ENCODE results near the gene BYSL. TPM values are rescaled to one million over a fixed set of nuclear protein-coding genes. Genes with fewer than 3 reads are reported as not detected.

Gene BYSL
- total RNA-seq, 2 donors from 2014 or later: 23.3 to 53.1 TPM

DNA sequence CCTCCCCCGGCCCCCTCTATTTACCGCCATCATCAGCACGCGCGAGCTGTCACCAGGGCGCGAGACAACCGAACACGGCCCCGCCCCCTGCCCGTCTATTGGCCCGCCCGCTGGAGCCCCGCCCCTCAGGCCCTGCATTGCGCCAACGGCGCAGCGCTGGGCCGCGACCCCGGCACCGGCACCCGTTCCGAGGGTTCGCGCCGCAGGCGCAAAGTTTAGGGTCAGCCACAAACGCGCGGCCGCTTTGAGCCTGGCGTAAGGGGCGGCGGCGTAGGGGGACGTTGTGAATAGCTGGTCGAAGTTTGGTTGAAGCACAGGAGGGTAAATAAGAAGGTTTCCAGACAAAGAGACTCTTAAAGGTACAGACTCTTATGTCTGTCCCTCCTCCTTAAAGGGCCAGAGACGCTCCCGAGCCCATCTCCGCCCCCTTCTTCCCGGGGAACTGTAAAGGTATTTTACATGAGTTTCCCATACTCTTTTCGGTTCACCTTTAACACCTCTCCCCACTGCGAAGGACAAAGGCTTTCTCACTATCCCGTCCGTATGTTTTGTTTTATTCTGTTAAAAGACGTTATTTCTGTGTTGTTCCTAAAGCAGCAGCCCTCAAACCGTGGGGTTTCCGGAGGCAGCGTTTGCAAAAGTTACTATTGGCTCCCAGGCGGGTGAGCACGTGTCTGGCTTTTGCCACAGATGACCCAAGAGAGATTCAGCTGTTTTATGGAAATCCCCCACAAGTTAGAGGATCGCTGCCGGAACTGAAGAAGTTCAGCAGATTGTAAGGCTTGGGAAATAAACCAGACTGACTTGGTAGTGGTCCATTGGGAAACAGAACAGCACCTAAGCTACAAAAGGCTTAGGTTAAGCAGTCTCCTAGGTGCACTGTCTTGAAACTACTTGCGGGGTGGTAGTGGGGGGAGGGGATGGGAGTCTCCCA lies 25.7 kb upstream of the BYSL start, which contains the start of gene USP49:
Gene USP49 (minus strand): TSS at position 76 of the 934 bp plus-strand sequence. CDS start 88,392 bp downstream, outside the sequence.
- Mint-ChIP-seq H3K4me1 (peaks cover 10% of the 10 kb centered on the region), H3K27me3 (no peaks in the 10 kb centered on the region), H3K9me3 (no peaks in the 10 kb centered on the region), H3K36me3 (ENCODE audit: low read depth) (peaks cover 7% of the 10 kb centered on the region), H3K27ac (peak within 1 kb of the TSS; percentile 93), H3K4me3 (no peak within 1 kb of the TSS)
- ATAC-seq (replicated peaks): peak; percentile 96

GRCh38 chr6:41896281-41896680 lies 25.0 kb upstream of the BYSL start:
- Mint-ChIP-seq H3K4me3 (no peak overlapping the region), H3K36me3 (ENCODE audit: low read depth) (peaks cover 7% of the 10 kb centered on the region), H3K27me3 (no peaks in the 10 kb centered on the region), H3K4me1 (peaks cover 10% of the 10 kb centered on the region), H3K9me3 (no peaks in the 10 kb centered on the region), H3K27ac (peak overlapping the region; percentile 93)
- ATAC-seq (replicated peaks): no peak

DNA sequence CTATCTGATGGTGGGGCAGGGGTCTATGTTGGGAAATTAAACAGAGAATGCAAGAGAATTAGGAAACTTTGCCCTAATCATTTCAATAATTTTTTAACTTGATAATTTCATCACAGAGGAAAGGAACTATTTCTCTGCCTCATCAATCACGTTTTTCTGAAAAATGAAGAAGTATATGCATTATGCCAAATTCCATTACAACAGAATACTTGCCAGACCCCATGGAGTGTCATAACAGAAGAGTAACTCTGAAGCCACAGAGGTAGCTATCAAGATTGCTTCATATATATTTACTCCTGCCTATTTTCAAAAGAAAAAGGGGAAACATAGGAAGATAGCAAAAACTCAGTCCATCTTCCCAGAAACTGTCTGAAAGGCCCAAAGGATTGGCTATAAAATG lies 20.4 kb upstream of the BYSL start:
- ATAC-seq (replicated peaks): no peak
- Mint-ChIP-seq H3K27me3 (no peaks in the 10 kb centered on the region), H3K4me3 (no peak overlapping the region), H3K36me3 (ENCODE audit: low read depth) (peaks cover 10% of the 10 kb centered on the region), H3K9me3 (no peaks in the 10 kb centered on the region), H3K27ac (no peak overlapping the region), H3K4me1 (peaks cover 6% of the 10 kb centered on the region)

- Mint-ChIP-seq H3K4me1 (no peaks in the 10 kb centered on the region), H3K27me3 (no peaks in the 10 kb centered on the region), H3K27ac (no peak overlapping the region), H3K36me3 (ENCODE audit: low read depth) (peaks cover 18% of the 10 kb centered on the region), H3K4me3 (no peak overlapping the region), H3K9me3 (no peaks in the 10 kb centered on the region)
- peak; percentile 75 for ATAC-seq (replicated peaks)
These were observed 19.3 kb upstream of the BYSL start for GRCh38 chr6:41901882-41902519.

- no peaks in the 10 kb centered on the region for H3K9me3 Mint-ChIP-seq
- peaks cover 81% of the 10 kb centered on the region for H3K36me3 Mint-ChIP-seq (ENCODE audit: low read depth)
- ATAC-seq (replicated peaks): no peak
- H3K4me1 Mint-ChIP-seq: peaks cover 5% of the 10 kb centered on the region
- H3K27me3 Mint-ChIP-seq: no peaks in the 10 kb centered on the region
- no peak overlapping the region for H3K4me3 Mint-ChIP-seq
- H3K27ac Mint-ChIP-seq: no peak overlapping the region
These were observed 11.6 kb upstream of the BYSL start for GRCh38 chr6:41909727-41910126.

DNA sequence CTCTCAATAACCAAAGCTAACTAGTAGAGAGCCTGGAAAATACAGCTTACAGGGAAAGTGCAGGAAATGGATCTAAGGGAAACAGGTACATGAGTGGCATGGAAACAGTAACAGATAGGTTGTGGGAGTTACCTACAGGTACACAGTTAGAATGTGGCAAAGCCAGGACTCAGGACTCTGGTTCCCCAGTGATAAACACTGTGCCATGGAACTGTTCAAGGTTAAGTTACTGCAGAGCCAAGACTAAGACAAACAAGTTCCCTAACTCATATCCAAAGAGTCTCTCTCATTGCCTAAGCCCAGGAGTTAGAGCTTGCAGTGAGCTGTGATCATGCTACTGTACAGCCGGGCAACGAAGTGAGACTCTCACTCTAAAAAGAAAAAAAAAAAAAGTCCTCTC lies 7.0 kb upstream of the BYSL start:
- peak overlapping the region; percentile 20 for H3K27ac Mint-ChIP-seq
- ATAC-seq (replicated peaks): no peak

DNA sequence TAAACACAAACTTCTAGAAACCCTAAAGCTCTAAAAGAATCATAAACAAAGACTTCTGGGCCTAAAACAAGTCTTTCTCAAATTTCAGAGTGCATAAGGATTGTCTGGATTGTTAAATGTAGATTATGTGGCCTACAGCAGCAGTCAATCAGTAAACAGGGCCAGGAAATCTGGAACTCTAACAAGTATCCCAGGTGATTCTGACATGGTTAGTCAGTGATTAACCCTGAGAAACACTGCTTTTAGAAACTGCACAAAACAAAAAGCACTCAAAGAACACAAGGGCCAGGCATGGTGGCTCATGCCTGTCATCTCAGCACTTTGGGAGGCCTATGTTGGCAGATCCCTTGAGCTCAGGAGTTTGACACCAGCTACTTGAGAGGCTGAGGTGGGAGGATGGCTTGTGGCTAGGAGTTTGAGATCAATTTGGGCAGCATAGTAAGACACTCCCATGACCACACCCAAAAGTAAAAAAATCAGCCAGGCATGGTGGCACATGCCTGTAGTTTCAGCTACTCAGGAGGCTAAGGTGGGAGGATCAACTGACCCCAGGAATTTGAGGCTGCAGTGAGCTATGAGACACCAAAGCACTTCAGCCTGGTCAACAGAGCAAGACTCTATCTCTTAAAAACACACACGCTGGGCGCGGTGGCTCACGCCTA lies 6.3 kb upstream of the BYSL start:
- H3K36me3 Mint-ChIP-seq (ENCODE audit: low read depth): peaks cover 63% of the 10 kb centered on the region
- no peak overlapping the region for H3K27ac Mint-ChIP-seq
- no peak for ATAC-seq (replicated peaks)
- H3K27me3 Mint-ChIP-seq: no peaks in the 10 kb centered on the region
- H3K9me3 Mint-ChIP-seq: no peaks in the 10 kb centered on the region
- peaks cover 15% of the 10 kb centered on the region for H3K4me1 Mint-ChIP-seq
- H3K4me3 Mint-ChIP-seq: no peak overlapping the region

More for the DNA sequence above, 7.0 kb upstream of the BYSL start:
- no peaks in the 10 kb centered on the region for H3K27me3 Mint-ChIP-seq
- H3K4me3 Mint-ChIP-seq: no peak overlapping the region
- peaks cover 11% of the 10 kb centered on the region for H3K4me1 Mint-ChIP-seq
- peaks cover 67% of the 10 kb centered on the region for H3K36me3 Mint-ChIP-seq (ENCODE audit: low read depth)
- H3K9me3 Mint-ChIP-seq: no peaks in the 10 kb centered on the region

DNA sequence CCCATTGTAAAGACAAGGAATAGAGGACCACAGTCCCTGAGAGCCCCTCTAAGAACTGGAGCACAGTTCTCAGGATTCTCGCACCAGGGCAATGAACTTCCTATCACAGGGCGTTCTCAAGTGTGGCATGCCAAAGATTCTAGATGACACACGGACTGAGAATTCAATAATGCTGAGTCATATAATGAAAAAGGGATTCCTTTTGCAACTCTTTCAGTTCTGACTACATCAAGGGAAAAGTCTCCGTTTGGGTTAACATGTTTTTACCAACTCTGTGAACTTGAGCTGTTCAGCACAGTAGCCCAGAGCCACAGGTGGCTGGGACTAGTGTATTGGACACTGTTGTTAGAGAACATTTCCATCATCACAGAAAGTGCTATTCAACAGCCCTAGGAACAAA lies 3.8 kb upstream of the BYSL start:
- H3K4me3 Mint-ChIP-seq: peak overlapping the region; percentile 62
- H3K4me1 Mint-ChIP-seq: peaks cover 23% of the 10 kb centered on the region
- peaks cover 67% of the 10 kb centered on the region for H3K36me3 Mint-ChIP-seq (ENCODE audit: low read depth)
- H3K27me3 Mint-ChIP-seq: no peaks in the 10 kb centered on the region
- H3K9me3 Mint-ChIP-seq: no peaks in the 10 kb centered on the region
- H3K27ac Mint-ChIP-seq: peak overlapping the region; percentile 84
- ATAC-seq (replicated peaks): peak; percentile 51

DNA sequence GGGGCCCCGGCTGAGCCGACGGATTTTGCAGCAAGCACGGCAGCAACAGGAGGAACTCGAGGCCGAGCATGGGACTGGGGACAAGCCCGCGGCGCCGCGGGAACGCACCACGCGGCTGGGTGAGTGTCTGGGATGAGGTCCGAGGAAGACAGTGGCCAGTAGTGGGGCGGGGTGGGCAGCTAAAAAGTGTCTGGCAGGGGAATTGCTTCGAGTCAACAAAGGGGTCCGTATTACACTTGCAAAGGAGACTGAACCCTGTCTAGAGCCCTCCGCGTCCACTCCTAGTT lies 356 bp downstream of the BYSL start:
- ATAC-seq (replicated peaks): peak; percentile 7
- Mint-ChIP-seq H3K27me3 (no peaks in the 10 kb centered on the region), H3K27ac (peak overlapping the region; percentile 97), H3K4me1 (peaks cover 44% of the 10 kb centered on the region), H3K4me3 (peak overlapping the region; percentile 95), H3K9me3 (no peaks in the 10 kb centered on the region), H3K36me3 (ENCODE audit: low read depth) (peaks cover 64% of the 10 kb centered on the region)

- ATAC-seq (replicated peaks): no peak
- Mint-ChIP-seq H3K27ac (peak overlapping the region; percentile 97), H3K36me3 (ENCODE audit: low read depth) (peaks cover 66% of the 10 kb centered on the region), H3K4me3 (peak overlapping the region; percentile 95), H3K27me3 (no peaks in the 10 kb centered on the region), H3K4me1 (peaks cover 44% of the 10 kb centered on the region), H3K9me3 (no peaks in the 10 kb centered on the region)
These were observed 855 bp downstream of the BYSL start for GRCh38 chr6:41922154-41922553.

GRCh38 chr6:41927253-41927652 lies 6.0 kb downstream of the BYSL start:
- no peak for ATAC-seq (replicated peaks)
- Mint-ChIP-seq H3K9me3 (no peaks in the 10 kb centered on the region), H3K36me3 (ENCODE audit: low read depth) (peaks cover 95% of the 10 kb centered on the region), H3K27ac (peak overlapping the region; percentile 34), H3K4me1 (peaks cover 29% of the 10 kb centered on the region), H3K4me3 (no peak overlapping the region), H3K27me3 (no peaks in the 10 kb centered on the region)

GRCh38 chr6:41929924-41930323 lies 8.6 kb downstream of the BYSL start:
- Mint-ChIP-seq H3K4me3 (no peak overlapping the region), H3K27me3 (no peaks in the 10 kb centered on the region), H3K4me1 (peaks cover 16% of the 10 kb centered on the region), H3K36me3 (ENCODE audit: low read depth) (peaks cover 95% of the 10 kb centered on the region), H3K9me3 (no peaks in the 10 kb centered on the region), H3K27ac (peak overlapping the region; percentile 59)
- ATAC-seq (replicated peaks): no peak

DNA sequence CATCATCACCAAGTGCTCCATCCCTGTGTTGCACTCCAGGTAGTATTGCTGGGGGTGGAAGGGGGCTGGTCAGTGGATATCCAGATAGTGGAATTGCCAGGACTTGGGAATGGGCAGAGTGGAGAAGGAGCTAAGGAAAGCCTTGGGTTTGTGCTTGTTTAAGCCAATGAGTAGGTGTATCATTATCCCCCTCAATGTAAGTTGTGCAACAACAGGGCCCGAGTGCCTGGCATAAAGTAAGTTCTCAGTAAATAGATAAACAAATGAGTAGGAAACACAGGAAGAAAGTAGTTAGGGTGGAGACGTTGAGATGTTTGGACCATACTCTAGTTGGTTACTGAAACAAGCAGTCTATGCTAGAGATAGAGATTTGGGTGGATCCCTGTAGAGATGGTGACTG lies 10.5 kb downstream of the BYSL start:
- no peak overlapping the region for H3K4me3 Mint-ChIP-seq
- no peaks in the 10 kb centered on the region for H3K27me3 Mint-ChIP-seq
- H3K36me3 Mint-ChIP-seq (ENCODE audit: low read depth): peaks cover 100% of the 10 kb centered on the region
- ATAC-seq (replicated peaks): no peak
- peak overlapping the region; percentile 16 for H3K27ac Mint-ChIP-seq
- no peaks in the 10 kb centered on the region for H3K9me3 Mint-ChIP-seq
- H3K4me1 Mint-ChIP-seq: peaks cover 20% of the 10 kb centered on the region

- Mint-ChIP-seq H3K4me3 (no peak overlapping the region), H3K27ac (peak overlapping the region; percentile 16), H3K27me3 (no peaks in the 10 kb centered on the region), H3K36me3 (ENCODE audit: low read depth) (peaks cover 100% of the 10 kb centered on the region), H3K9me3 (no peaks in the 10 kb centered on the region), H3K4me1 (peaks cover 24% of the 10 kb centered on the region)
- no peak for ATAC-seq (replicated peaks)
These were observed 11.1 kb downstream of the BYSL start for GRCh38 chr6:41932378-41932777.

Data from activated T-helper 17 cell treated with anti-CD3 and anti-CD28 coated beads, Interleukin-2, amount 50 U/mL, for 72 hours (primary cell).